HEK293 (cell line): ENCODE results near the gene GRM5.

ENCODE experiments used
- CTCF ChIA-PET: fragments of 350-600 bp; formaldehyde crosslinking; extraction: SDS; loops from one replicate; lab custom pipeline; 2021; ENCODE audit warnings: antibody characterized with exemption; lab: Yijun Ruan, JAX
- POLR2A ChIA-PET: fragments of 300-600 bp; formaldehyde crosslinking; extraction: SDS; loops from one replicate; lab custom pipeline; 2020; ENCODE audit warnings: antibody characterized with exemption, inconsistent platforms; lab: Yijun Ruan, JAX
- H3K27ac ChIP-seq: fragments of 200-500 bp; sonication (Bioruptor generic); 2 replicates; pipeline ENCODE4 v1.5.1; 2014; ENCODE audit warnings: low read depth, low read length, control low read depth, inconsistent platforms; ENCODE audit errors: extremely low read depth
- H3K36me3 ChIP-seq, 2 experiments: fragments of 200-500 bp in 1 of 2; sonication (Bioruptor generic) in 1 of 2; 1 replicate in 1 of 2; 2 replicates in 1 of 2; pipeline ENCODE4 v1.5.1; 2014 to 2017; ENCODE audit warnings: inconsistent platforms in 2 of 2, low read length in 2 of 2; ENCODE audit not compliant: control insufficient read depth in 2 of 2, insufficient read depth in 1 of 2
- H3K4me1 ChIP-seq: fragments of 200-500 bp; sonication (Bioruptor generic); 2 replicates; pipeline ENCODE4 v1.5.1; 2014; ENCODE audit warnings: mild to moderate bottlenecking, low read length, inconsistent platforms; ENCODE audit not compliant: control insufficient read depth, insufficient read depth
- H3K4me3 ChIP-seq: 2 replicates; pipeline ENCODE4 v1.5.1; 2011; ENCODE audit warnings: low read depth, mild to moderate bottlenecking, control low read depth, low read length, moderate library complexity
- H3K9me3 ChIP-seq: fragments of 200-500 bp; sonication (Bioruptor generic); 2 replicates; pipeline ENCODE4 v1.5.1; 2014; ENCODE audit warnings: low read depth, low read length, inconsistent platforms; ENCODE audit not compliant: control insufficient read depth, insufficient read depth
- GLI2 ChIP-seq: fragments of 450-650 bp; formaldehyde crosslinking; IDR thresholded peaks from 2 replicates; pipeline ENCODE4; 2017; ENCODE audit warnings: missing biosample characterization, missing genetic modification characterization, low read depth, borderline replicate concordance
- KLF16 ChIP-seq: fragments of 450-650 bp; formaldehyde crosslinking; IDR thresholded peaks from 2 replicates; pipeline ENCODE4 v1.5.1; 2017; ENCODE audit warnings: missing biosample characterization, missing genetic modification characterization
- KLF9 ChIP-seq: fragments of 450-650 bp; formaldehyde crosslinking; IDR thresholded peaks from 2 replicates; pipeline ENCODE4 v1.5.1; 2016; ENCODE audit warnings: missing biosample characterization, missing genetic modification characterization, low read depth
- OSR2 ChIP-seq: fragments of 450-650 bp; formaldehyde crosslinking; IDR thresholded peaks from 2 replicates; pipeline ENCODE4 v1.5.1; 2016; ENCODE audit warnings: missing biosample characterization, missing genetic modification characterization
- REPIN1 ChIP-seq: fragments of 450-650 bp; formaldehyde crosslinking; IDR thresholded peaks from 2 replicates; pipeline ENCODE4 v1.5.1; 2017; ENCODE audit warnings: missing biosample characterization, missing genetic modification characterization, low read depth
- WT1 ChIP-seq: fragments of 450-650 bp; formaldehyde crosslinking; IDR thresholded peaks from 2 replicates; pipeline ENCODE4 v1.5.1; 2016; ENCODE audit warnings: missing biosample characterization, missing genetic modification characterization
- YY1 ChIP-seq: fragments of 450-650 bp; formaldehyde crosslinking; IDR thresholded peaks from 2 replicates; pipeline ENCODE4 v1.5.1; 2018; ENCODE audit warnings: missing biosample characterization, missing genetic modification characterization
- YY2 ChIP-seq: fragments of 450-650 bp; formaldehyde crosslinking; IDR thresholded peaks from 2 replicates; pipeline ENCODE4 v1.5.1; 2016; ENCODE audit warnings: missing biosample characterization, missing genetic modification characterization
- ZEB2 ChIP-seq: fragments of 450-650 bp; formaldehyde crosslinking; IDR thresholded peaks from 2 replicates; pipeline ENCODE4 v1.5.1; 2016; ENCODE audit warnings: missing biosample characterization, missing genetic modification characterization
- ZFP69B ChIP-seq: fragments of 450-650 bp; formaldehyde crosslinking; IDR thresholded peaks from 2 replicates; pipeline ENCODE4 v1.5.1; 2016; ENCODE audit warnings: missing biosample characterization, missing genetic modification characterization
- ZNF10 ChIP-seq: fragments of 450-650 bp; formaldehyde crosslinking; IDR thresholded peaks from 2 replicates; pipeline ENCODE4 v1.5.1; 2017; ENCODE audit warnings: missing biosample characterization, missing genetic modification characterization
- ZNF121 ChIP-seq: fragments of 450-650 bp; formaldehyde crosslinking; IDR thresholded peaks from 2 replicates; pipeline ENCODE4 v1.5.1; 2016; ENCODE audit warnings: missing biosample characterization, missing genetic modification characterization
- ZNF146 ChIP-seq: fragments of 450-650 bp; formaldehyde crosslinking; IDR thresholded peaks from 2 replicates; pipeline ENCODE4 v1.5.1; 2016; ENCODE audit warnings: missing biosample characterization, missing genetic modification characterization
- ZNF184 ChIP-seq: fragments of 450-650 bp; IDR thresholded peaks from 2 replicates; pipeline ENCODE4 v1.5.1; 2018; ENCODE audit warnings: missing biosample characterization, mild to moderate bottlenecking, missing genetic modification characterization
- ZNF324 ChIP-seq: fragments of 450-650 bp; formaldehyde crosslinking; IDR thresholded peaks from 2 replicates; pipeline ENCODE4 v1.5.1; 2016; ENCODE audit warnings: missing biosample characterization, missing genetic modification characterization
- ZNF335 ChIP-seq: fragments of 450-650 bp; formaldehyde crosslinking; conservative IDR thresholded peaks from 2 replicates; pipeline ENCODE4 v1.5.1; 2016; ENCODE audit warnings: missing biosample characterization, missing genetic modification characterization
- ZNF366 ChIP-seq: fragments of 450-650 bp; formaldehyde crosslinking; conservative IDR thresholded peaks from 2 replicates; pipeline ENCODE4 v1.5.1; 2016; ENCODE audit warnings: missing biosample characterization, missing genetic modification characterization
- ZNF548 ChIP-seq: fragments of 450-650 bp; formaldehyde crosslinking; IDR thresholded peaks from 2 replicates; pipeline ENCODE4 v1.5.1; 2016; ENCODE audit warnings: missing biosample characterization, missing genetic modification characterization
- ZNF555 ChIP-seq: fragments of 450-650 bp; formaldehyde crosslinking; conservative IDR thresholded peaks from 2 replicates; pipeline ENCODE4 v1.5.1; 2017; ENCODE audit warnings: missing biosample characterization, mild to moderate bottlenecking, missing genetic modification characterization, inconsistent platforms
- ZNF596 ChIP-seq: fragments of 450-650 bp; IDR thresholded peaks from 2 replicates; pipeline ENCODE4 v1.5.0; 2018; ENCODE audit warnings: missing biosample characterization, mild to moderate bottlenecking, missing genetic modification characterization, moderate library complexity
- ZNF623 ChIP-seq: fragments of 450-650 bp; formaldehyde crosslinking; IDR thresholded peaks from 2 replicates; pipeline ENCODE4 v1.5.1; 2016; ENCODE audit warnings: missing biosample characterization, missing genetic modification characterization
- ZNF658 ChIP-seq: fragments of 450-650 bp; formaldehyde crosslinking; IDR thresholded peaks from 2 replicates; pipeline ENCODE4; 2016; ENCODE audit warnings: missing biosample characterization, missing genetic modification characterization
- ZSCAN23 ChIP-seq: fragments of 450-650 bp; formaldehyde crosslinking; IDR thresholded peaks from 2 replicates; pipeline ENCODE4 v1.5.1; 2016; ENCODE audit warnings: missing biosample characterization, missing genetic modification characterization
- TF ChIP-seq, protein P1 (sequence below): fragments of 450-650 bp; formaldehyde crosslinking; IDR thresholded peaks from 2 replicates; pipeline ENCODE4 v1.5.1; 2016; ENCODE audit warnings: missing biosample characterization, missing genetic modification characterization, low read depth
- TF ChIP-seq, protein P2 (sequence below): fragments of 450-650 bp; formaldehyde crosslinking; IDR thresholded peaks from 2 replicates; pipeline ENCODE4 v1.5.1; 2016; ENCODE audit warnings: missing biosample characterization, missing genetic modification characterization
- TF ChIP-seq, protein P3 (sequence below): fragments of 450-650 bp; formaldehyde crosslinking; IDR thresholded peaks from 2 replicates; pipeline ENCODE4 v1.5.1; 2016; ENCODE audit warnings: missing biosample characterization, missing genetic modification characterization, borderline replicate concordance
- TF ChIP-seq, protein P4 (sequence below): fragments of 450-650 bp; formaldehyde crosslinking; IDR thresholded peaks from 2 replicates; pipeline ENCODE4 v1.5.1; 2016; ENCODE audit warnings: missing biosample characterization, missing genetic modification characterization

Gene GRM5

DNA sequence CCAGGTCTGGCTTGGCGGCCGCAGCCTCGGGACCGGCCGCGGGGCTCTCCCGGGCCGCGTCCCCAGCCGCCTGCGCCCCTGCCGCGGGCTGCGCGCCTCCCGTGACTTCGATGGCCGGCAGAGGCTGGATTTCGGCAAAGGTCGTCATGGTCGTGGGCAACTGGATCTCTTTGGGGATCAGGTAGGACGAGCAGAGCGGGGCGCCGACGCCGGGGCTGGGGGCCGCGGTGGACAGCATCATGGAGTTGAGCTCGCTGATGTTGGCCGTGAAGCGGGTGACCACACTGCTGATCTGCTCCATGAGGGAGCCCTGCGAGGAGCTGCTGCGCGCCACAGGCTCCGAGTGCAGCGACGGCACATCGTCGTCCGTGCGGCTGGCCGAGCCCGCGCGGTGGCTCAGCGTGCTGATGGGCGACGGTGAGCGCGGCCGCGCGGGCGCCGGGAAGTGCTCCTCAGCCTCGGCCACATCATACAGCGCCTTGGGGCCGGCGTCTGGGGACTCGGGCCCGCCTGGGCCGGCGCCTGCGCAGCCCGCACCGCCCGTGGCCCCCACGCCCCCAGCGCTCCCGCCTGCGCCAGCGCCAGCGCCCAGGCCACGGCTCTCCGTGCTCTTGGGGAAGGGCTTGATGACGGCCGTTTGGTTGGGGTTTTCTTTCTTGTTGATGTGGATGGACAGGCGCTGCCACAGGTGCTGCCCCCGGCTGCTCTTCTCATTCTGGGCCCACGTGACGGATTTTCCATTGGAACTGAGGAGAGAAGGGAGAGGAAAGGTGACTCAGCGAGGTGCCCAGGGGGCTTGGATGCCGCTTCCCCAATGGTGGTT lies 556.8 kb downstream of the GRM5 start:
- Histone ChIP-seq H3K9me3 (no peaks in the 10 kb centered on the region), H3K27ac (no peak overlapping the region), H3K4me3 (no peak overlapping the region; the same call in 1 of the 2 replicates), H3K36me3 (no peaks in the 10 kb centered on the region), H3K4me1 (no peaks in the 10 kb centered on the region)
- ChIA-PET POLR2A (no interaction called here), CTCF (no interaction called here)
- no peak for TF ChIP-seq ZNF10 (tag by site-specific recombination)
- TF ChIP-seq ZNF596 (tag by site-specific recombination) = no peak
- no peak for TF ChIP-seq ZNF555 (tag by site-specific recombination)
- no peak for TF ChIP-seq ZSCAN23 (tag by site-specific recombination)
- TF ChIP-seq KLF16 (tag by site-specific recombination) = no peak
- no peak for TF ChIP-seq REPIN1 (tag by site-specific recombination)
- no peak for TF ChIP-seq ZNF548 (tag by site-specific recombination)
- TF ChIP-seq OSR2 = no peak
- no peak for TF ChIP-seq ZEB2 (tag by site-specific recombination)
- TF ChIP-seq ZNF121 (tag by site-specific recombination) = no peak
- no peak for TF ChIP-seq KLF9 (tag by site-specific recombination)
- TF ChIP-seq, protein P1, sequence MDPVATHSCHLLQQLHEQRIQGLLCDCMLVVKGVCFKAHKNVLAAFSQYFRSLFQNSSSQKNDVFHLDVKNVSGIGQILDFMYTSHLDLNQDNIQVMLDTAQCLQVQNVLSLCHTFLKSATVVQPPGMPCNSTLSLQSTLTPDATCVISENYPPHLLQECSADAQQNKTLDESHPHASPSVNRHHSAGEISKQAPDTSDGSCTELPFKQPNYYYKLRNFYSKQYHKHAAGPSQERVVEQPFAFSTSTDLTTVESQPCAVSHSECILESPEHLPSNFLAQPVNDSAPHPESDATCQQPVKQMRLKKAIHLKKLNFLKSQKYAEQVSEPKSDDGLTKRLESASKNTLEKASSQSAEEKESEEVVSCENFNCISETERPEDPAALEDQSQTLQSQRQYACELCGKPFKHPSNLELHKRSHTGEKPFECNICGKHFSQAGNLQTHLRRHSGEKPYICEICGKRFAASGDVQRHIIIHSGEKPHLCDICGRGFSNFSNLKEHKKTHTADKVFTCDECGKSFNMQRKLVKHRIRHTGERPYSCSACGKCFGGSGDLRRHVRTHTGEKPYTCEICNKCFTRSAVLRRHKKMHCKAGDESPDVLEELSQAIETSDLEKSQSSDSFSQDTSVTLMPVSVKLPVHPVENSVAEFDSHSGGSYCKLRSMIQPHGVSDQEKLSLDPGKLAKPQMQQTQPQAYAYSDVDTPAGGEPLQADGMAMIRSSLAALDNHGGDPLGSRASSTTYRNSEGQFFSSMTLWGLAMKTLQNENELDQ (tag by site-specific recombination) = no peak
- no peak for TF ChIP-seq YY1

DNA sequence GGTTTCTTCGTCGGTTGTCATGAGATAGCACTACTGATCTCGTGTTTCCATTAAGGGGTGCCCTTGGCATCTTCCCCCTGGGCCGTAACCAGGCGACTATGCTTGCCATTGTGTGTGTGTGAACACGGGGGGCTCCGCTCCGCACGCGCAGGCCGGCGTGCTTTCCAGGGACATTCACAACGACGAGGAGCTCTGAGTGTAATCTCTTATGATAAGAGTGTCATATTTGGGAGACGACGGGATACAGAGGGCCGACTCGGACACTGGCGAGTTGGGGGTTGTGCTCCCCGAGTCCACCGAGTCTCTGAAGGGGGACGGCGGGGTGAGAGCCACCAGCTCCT lies 557.4 kb downstream of the GRM5 start:
- Histone ChIP-seq H3K4me1 (no peaks in the 10 kb centered on the region), H3K4me3 (no peak overlapping the region), H3K27ac (no peak overlapping the region)
- TF ChIP-seq ZNF324 (tag by site-specific recombination) = no peak
- no peak for TF ChIP-seq ZNF658 (tag by site-specific recombination)
- TF ChIP-seq YY2 (tag by site-specific recombination) = no peak
- no peak for TF ChIP-seq ZNF366 (tag by site-specific recombination)
- TF ChIP-seq ZNF146 = no peak
- TF ChIP-seq ZFP69B (tag by site-specific recombination) = no peak
- TF ChIP-seq, protein P2, sequence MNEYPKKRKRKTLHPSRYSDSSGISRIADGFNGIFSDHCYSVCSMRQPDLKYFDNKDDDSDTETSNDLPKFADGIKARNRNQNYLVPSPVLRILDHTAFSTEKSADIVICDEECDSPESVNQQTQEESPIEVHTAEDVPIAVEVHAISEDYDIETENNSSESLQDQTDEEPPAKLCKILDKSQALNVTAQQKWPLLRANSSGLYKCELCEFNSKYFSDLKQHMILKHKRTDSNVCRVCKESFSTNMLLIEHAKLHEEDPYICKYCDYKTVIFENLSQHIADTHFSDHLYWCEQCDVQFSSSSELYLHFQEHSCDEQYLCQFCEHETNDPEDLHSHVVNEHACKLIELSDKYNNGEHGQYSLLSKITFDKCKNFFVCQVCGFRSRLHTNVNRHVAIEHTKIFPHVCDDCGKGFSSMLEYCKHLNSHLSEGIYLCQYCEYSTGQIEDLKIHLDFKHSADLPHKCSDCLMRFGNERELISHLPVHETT (tag by site-specific recombination) = no peak
- TF ChIP-seq GLI2 = no peak
- TF ChIP-seq, protein P3, sequence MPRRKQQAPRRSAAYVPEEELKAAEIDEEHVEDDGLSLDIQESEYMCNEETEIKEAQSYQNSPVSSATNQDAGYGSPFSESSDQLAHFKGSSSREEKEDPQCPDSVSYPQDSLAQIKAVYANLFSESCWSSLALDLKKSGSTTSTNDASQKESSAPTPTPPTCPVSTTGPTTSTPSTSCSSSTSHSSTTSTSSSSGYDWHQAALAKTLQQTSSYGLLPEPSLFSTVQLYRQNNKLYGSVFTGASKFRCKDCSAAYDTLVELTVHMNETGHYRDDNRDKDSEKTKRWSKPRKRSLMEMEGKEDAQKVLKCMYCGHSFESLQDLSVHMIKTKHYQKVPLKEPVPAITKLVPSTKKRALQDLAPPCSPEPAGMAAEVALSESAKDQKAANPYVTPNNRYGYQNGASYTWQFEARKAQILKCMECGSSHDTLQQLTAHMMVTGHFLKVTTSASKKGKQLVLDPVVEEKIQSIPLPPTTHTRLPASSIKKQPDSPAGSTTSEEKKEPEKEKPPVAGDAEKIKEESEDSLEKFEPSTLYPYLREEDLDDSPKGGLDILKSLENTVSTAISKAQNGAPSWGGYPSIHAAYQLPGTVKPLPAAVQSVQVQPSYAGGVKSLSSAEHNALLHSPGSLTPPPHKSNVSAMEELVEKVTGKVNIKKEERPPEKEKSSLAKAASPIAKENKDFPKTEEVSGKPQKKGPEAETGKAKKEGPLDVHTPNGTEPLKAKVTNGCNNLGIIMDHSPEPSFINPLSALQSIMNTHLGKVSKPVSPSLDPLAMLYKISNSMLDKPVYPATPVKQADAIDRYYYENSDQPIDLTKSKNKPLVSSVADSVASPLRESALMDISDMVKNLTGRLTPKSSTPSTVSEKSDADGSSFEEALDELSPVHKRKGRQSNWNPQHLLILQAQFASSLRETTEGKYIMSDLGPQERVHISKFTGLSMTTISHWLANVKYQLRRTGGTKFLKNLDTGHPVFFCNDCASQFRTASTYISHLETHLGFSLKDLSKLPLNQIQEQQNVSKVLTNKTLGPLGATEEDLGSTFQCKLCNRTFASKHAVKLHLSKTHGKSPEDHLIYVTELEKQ (tag by site-specific recombination) = no peak
- TF ChIP-seq WT1 (tag by site-specific recombination) = no peak
- TF ChIP-seq ZNF335 = no peak
- no peak for TF ChIP-seq ZNF184 (tag by site-specific recombination)
- TF ChIP-seq, protein P4, sequence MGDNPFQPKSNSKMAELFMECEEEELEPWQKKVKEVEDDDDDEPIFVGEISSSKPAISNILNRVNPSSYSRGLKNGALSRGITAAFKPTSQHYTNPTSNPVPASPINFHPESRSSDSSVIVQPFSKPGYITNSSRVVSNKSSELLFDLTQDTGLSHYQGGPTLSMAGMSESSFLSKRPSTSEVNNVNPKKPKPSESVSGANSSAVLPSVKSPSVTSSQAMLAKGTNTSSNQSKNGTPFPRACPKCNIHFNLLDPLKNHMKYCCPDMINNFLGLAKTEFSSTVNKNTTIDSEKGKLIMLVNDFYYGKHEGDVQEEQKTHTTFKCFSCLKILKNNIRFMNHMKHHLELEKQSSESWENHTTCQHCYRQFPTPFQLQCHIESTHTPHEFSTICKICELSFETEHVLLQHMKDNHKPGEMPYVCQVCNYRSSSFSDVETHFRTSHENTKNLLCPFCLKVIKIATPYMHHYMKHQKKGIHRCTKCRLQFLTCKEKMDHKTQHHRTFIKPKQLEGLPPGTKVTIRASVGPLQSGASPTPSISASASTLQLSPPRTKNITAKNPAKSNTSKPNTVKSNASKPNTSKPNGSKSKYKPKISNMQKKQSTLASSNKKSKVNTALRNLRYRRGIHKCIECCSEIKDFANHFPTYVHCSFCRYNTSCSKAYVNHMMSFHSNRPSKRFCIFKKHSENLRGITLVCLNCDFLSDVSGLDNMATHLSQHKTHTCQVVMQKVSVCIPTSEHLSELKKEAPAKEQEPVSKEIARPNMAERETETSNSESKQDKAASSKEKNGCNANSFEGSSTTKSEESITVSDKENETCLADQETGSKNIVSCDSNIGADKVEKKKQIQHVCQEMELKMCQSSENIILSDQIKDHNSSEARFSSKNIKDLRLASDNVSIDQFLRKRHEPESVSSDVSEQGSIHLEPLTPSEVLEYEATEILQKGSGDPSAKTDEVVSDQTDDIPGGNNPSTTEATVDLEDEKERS (tag by site-specific recombination) = no peak
- no peak for TF ChIP-seq ZNF623 (tag by site-specific recombination)
- TF ChIP-seq, all 188 proteins: peak for 0
- no peaks in the 10 kb centered on the region for H3K36me3 ChIP-seq
- POLR2A ChIA-PET = no interaction called here
- H3K9me3 ChIP-seq = no peaks in the 10 kb centered on the region
- CTCF ChIA-PET = no interaction called here
